Large intestine (tissue), 12 donors: ENCODE measurements around the gene KLHL34. TPM values are rescaled to one million over a fixed set of nuclear protein-coding genes. Genes with fewer than 3 reads are reported as not detected.

Experiments used
- DNase-seq, 2 donors: peaks; one replicate each; pipeline versions ENCODE4 v3.0.0 to v3.0.0-alpha.2; 2013
- H3K27ac ChIP-seq: one replicate; pipeline ENCODE4 v1.5.1; 2013; ENCODE audit warnings: low read length
- H3K27me3 ChIP-seq: 2 replicates; pipeline ENCODE4 v1.6.1; 2013; ENCODE audit warnings: low read length; ENCODE audit not compliant: control insufficient read depth, insufficient read depth
- H3K36me3 ChIP-seq: 2 replicates; pipeline ENCODE4 v1.6.1; 2013; ENCODE audit warnings: low read length; ENCODE audit not compliant: control insufficient read depth, insufficient read depth
- H3K4me1 ChIP-seq: one replicate; pipeline ENCODE4 v1.6.1; 2013; ENCODE audit warnings: low read length; ENCODE audit not compliant: control insufficient read depth, insufficient read depth
- H3K4me3 ChIP-seq: one replicate; pipeline ENCODE4 v1.5.1; 2013; ENCODE audit warnings: low read length
- H3K9me3 ChIP-seq: one replicate; pipeline ENCODE4 v1.6.1; 2013; ENCODE audit warnings: mild to moderate bottlenecking, low read depth, low read length, moderate library complexity; ENCODE audit not compliant: control insufficient read depth
- WGBS: methylation state at CpG from one replicate; pipeline ENCODE4 v1.1.5; 2013; ENCODE audit warnings: low lambda C conversion rate; ENCODE audit not compliant: insufficient coverage; 5-methylcytosine and 5-hydroxymethylcytosine counted together
- long read RNA-seq, 11 donors: transcript quantifications; one replicate each; lab custom pipeline, GENCODE V29; 2026
- polyA plus RNA-seq: library from polyadenylated mRNA; unstranded; fragments of 120-200 nt; gene quantifications from one replicate; pipeline ENCODE4 v1.2.1, GENCODE V29; 2013

The KLHL34 gene, protein sequence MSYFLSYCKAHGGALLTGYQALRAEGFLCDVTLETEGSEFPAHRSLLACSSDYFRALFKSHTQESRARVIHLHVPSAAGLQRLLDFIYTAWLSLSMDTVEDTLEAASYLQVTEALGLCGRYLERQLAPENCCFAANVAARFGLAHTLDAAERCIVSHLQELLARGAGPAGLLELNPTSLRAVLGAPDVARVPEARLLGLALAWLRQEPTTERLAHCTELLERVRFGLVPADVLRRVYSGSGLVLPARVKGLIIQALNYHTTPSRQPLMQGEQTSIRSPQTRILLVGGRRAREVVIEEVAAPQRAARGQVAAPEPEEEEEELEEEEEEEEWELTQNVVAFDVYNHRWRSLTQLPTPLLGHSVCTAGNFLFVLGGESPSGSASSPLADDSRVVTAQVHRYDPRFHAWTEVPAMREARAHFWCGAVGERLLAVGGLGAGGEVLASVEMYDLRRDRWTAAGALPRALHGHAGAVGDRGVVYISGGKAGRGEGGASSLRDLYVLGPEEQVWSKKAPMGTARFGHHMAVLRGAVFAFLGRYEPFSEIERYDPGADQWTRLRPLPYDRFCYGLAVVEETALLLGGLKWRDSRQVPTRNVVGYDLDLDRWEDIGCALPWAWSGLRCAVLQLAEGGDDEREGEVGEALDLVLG
- 0.81 TPM for polyA plus RNA-seq
- long read RNA-seq, donor 1 = 0 reads
- long read RNA-seq, donor 2, partial matches to known transcripts = 0 of 2 reads
- long read RNA-seq, donor 2, other reads (novel, unspliced or antisense) = 0 of 2 reads
- long read RNA-seq, donor 3, partial matches to known transcripts = 0 of 4 reads
- long read RNA-seq, donor 3, other reads (novel, unspliced or antisense) = 0 of 4 reads
- long read RNA-seq, donor 4, partial matches to known transcripts = 0 of 1 reads
- long read RNA-seq, donor 4, other reads (novel, unspliced or antisense) = 0 of 1 reads
- long read RNA-seq, donor 5 = 0 reads
- long read RNA-seq, donor 6 = 0 reads
- long read RNA-seq, donor 7, partial matches to known transcripts = 0 of 1 reads
- long read RNA-seq, donor 7, other reads (novel, unspliced or antisense) = 0 of 1 reads
- long read RNA-seq, donor 8, partial matches to known transcripts = 0 of 2 reads
- long read RNA-seq, donor 8, other reads (novel, unspliced or antisense) = 0 of 2 reads
- long read RNA-seq, donor 9, partial matches to known transcripts = 0 of 1 reads
- long read RNA-seq, donor 9, other reads (novel, unspliced or antisense) = 0 of 1 reads
- long read RNA-seq, donor 10, partial matches to known transcripts = 0 of 1 reads
- long read RNA-seq, donor 10, other reads (novel, unspliced or antisense) = 0 of 1 reads
- long read RNA-seq, donor 11 = 0 reads

GRCh38 chrX:21658152-21658737 lies at the start of gene KLHL34:
TSS of gene KLHL34 (minus strand) at chrX:21658330. CDS start at chrX:21657788, 542 bp downstream.
- Histone ChIP-seq H3K4me1 (no peaks in the 10 kb centered on the region), H3K36me3 (no peaks in the 10 kb centered on the region), H3K27ac (no peak within 1 kb of the TSS), H3K27me3 (peaks cover 29% of the 10 kb centered on the region), H3K4me3 (peak within 1 kb of the TSS; percentile 52), H3K9me3 (peaks cover 21% of the 10 kb centered on the region)
- no CpG with 5 or more reads among the region's 60 CpGs for WGBS
- DNase-seq = peak; percentile 7 to 46

DNA sequence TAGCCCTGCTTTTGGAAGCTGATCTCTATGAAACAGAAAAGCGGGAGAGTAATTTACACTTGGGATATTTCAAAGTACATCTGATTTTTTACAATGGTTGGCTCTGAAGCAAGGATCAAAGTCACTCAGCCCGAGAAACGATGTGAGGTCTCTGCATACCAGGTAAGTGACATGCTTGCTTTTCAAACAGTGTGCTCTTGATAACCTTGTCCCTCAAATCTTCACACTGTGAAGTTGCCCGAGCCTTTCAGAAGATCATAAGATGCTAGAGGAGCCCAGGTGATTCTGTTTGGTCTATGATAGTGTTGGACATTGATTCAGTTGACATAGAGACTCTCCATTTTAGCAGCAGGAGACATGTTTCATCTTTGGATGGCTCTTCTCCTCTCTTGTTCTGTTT lies 47.1 kb upstream of the KLHL34 start:
- WGBS = no CpG with 5 or more reads among the region's 4 CpGs

DNA sequence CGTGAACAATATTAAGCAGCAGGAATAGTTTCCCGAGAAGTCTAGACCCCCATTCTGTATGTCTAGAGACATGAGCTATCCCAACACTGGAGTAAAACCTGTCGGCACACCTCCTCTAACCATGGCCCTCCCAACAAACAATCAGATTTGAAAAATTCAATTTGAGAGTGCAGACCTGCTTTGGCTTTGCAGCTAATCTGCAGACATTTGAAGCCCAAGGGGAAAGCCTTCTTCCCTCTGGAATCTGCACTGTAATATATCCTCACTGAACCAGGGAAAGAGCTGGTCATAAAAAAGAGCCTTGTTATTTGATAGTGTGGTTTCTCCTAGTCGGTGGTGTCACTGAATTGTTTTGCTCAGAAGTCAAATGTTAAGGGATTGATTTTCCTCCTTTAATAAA lies 44.6 kb upstream of the KLHL34 start:
- Histone ChIP-seq H3K27ac (no peak overlapping the region), H3K9me3 (no peaks in the 10 kb centered on the region), H3K36me3 (no peaks in the 10 kb centered on the region), H3K4me3 (no peak overlapping the region), H3K4me1 (no peaks in the 10 kb centered on the region), H3K27me3 (no peaks in the 10 kb centered on the region)
- no peak for DNase-seq
- no CpG with 5 or more reads among the region's 4 CpGs for WGBS

More for the DNA sequence above, 47.1 kb upstream of the KLHL34 start:
- no peaks in the 10 kb centered on the region for H3K4me1 ChIP-seq
- H3K27ac ChIP-seq = no peak overlapping the region
- no peaks in the 10 kb centered on the region for H3K27me3 ChIP-seq
- H3K9me3 ChIP-seq = no peaks in the 10 kb centered on the region
- DNase-seq = peak in 1 of 2 donors; percentile 2
- H3K36me3 ChIP-seq = no peaks in the 10 kb centered on the region
- no peak overlapping the region for H3K4me3 ChIP-seq

- Histone ChIP-seq H3K9me3 (no peaks in the 10 kb centered on the region), H3K36me3 (no peaks in the 10 kb centered on the region), H3K4me3 (no peak overlapping the region), H3K27me3 (no peaks in the 10 kb centered on the region), H3K27ac (no peak overlapping the region), H3K4me1 (no peaks in the 10 kb centered on the region)
- no CpG with 5 or more reads among the region's 3 CpGs for WGBS
- no peak for DNase-seq
These were observed 42.8 kb upstream of the KLHL34 start for GRCh38 chrX:21700967-21701366.

DNA sequence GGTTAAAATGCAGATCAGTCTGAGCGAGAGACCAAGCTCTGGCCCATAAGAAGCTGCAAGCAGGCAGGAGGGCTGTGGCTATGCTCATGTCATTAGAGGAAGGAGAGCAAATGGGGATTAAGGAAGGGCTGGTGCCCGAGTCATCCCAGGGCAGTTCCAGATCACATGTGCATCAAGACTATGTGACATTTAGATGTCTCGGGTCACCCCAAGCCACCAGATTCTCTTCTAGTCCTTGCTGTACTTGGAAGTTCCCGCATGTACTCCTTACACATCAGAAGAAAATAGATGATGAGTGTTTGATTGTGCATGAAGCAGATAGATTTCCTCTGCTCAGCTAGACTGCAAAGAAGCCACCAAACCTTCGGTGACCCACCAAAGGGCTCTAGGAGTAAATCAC lies 42.1 kb upstream of the KLHL34 start:
- no CpG with 5 or more reads among the region's 5 CpGs for WGBS
- H3K9me3 ChIP-seq = no peaks in the 10 kb centered on the region
- no peak overlapping the region for H3K27ac ChIP-seq
- H3K36me3 ChIP-seq = no peaks in the 10 kb centered on the region
- no peaks in the 10 kb centered on the region for H3K27me3 ChIP-seq
- no peaks in the 10 kb centered on the region for H3K4me1 ChIP-seq
- no peak overlapping the region for H3K4me3 ChIP-seq
- no peak for DNase-seq

DNA sequence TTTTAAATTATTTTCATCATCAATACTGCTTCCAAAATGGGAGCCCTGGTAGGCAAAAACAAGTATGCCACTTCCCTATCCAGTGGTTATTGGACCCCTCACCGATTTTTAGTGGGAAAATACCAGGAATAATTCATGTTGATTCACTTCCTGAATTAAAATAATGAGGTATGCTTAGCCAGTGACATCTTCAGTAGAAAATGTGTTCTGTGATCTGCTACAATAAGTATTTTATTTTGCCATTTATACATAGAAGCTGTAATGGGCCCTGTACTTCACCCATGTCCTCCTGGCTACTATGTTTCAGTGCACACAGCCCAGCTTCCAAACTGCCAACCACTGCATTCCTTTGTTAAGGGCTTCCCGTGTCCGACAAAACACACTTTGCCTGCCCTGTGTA lies 41.0 kb upstream of the KLHL34 start:
- H3K4me1 ChIP-seq = no peaks in the 10 kb centered on the region
- no peaks in the 10 kb centered on the region for H3K36me3 ChIP-seq
- no peaks in the 10 kb centered on the region for H3K9me3 ChIP-seq
- DNase-seq = no peak
- H3K27me3 ChIP-seq = no peaks in the 10 kb centered on the region
- no peak overlapping the region for H3K4me3 ChIP-seq
- H3K27ac ChIP-seq = no peak overlapping the region
- WGBS = no CpG with 5 or more reads among the region's 3 CpGs

- Histone ChIP-seq H3K9me3 (no peaks in the 10 kb centered on the region), H3K4me3 (no peak overlapping the region), H3K4me1 (no peaks in the 10 kb centered on the region), H3K27me3 (no peaks in the 10 kb centered on the region), H3K27ac (no peak overlapping the region), H3K36me3 (no peaks in the 10 kb centered on the region)
- no peak for DNase-seq
- no CpG with 5 or more reads among the region's 4 CpGs for WGBS
These were observed 40.1 kb upstream of the KLHL34 start for GRCh38 chrX:21698272-21698671.

DNA sequence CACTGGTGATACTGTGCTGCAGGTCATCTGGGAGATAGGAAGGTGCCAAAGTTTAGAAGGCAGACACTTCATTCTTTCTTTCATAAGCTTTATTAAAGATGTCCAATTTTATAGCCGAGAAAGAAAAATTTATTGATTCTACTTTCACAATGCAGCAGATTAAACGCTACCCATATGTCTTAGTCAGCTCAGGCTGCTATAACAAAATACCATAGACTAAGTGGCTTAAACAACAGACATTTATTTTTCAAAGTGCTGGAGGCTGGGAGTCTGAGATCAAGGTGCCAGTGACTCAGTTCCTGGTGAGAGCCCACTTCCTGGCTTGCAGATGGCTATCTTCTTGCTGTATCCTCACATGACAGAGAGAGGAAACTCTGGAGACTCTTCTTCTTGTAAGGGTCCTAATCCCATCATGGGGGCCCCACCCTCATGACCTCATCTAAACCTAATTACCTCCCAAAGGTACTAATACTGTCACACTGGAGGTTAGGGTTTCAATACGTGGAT lies 33.4 kb upstream of the KLHL34 start:
- 100% methylated on average over 1 of the region's 3 CpGs for WGBS

DNA sequence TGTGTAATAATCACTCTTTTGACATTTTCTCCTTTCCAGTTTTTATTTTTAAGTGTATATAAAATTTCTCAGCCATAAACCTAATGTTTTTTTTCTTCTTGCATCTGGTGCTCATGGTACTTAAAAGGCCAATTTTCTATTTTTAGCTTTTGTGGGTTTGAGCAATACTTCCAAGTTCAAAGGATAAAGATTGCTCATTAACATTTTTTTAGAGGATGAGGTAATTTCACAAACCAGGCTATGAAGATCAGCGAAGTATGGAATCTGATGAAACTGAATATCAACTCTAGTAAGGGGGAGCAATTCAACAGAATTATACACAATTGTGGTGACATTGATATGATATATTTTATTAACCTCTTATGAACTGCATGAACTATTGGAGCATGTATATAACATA lies 25.8 kb upstream of the KLHL34 start:
- no peaks in the 10 kb centered on the region for H3K36me3 ChIP-seq
- WGBS = no CpG with 5 or more reads among the region's 1 CpG
- no peaks in the 10 kb centered on the region for H3K9me3 ChIP-seq
- H3K27me3 ChIP-seq = no peaks in the 10 kb centered on the region
- H3K4me3 ChIP-seq = no peak overlapping the region
- no peak overlapping the region for H3K27ac ChIP-seq
- no peak for DNase-seq
- H3K4me1 ChIP-seq = no peaks in the 10 kb centered on the region

More for the DNA sequence above, 33.4 kb upstream of the KLHL34 start:
- no peak overlapping the region for H3K4me3 ChIP-seq
- no peak overlapping the region for H3K27ac ChIP-seq
- H3K36me3 ChIP-seq = no peaks in the 10 kb centered on the region
- no peaks in the 10 kb centered on the region for H3K27me3 ChIP-seq
- no peaks in the 10 kb centered on the region for H3K4me1 ChIP-seq
- H3K9me3 ChIP-seq = no peaks in the 10 kb centered on the region
- DNase-seq = no peak
